Psoas muscle (tissue), 8 donors: ENCODE measurements around the gene RNLS. TPM values are rescaled to one million over a fixed set of nuclear protein-coding genes. Genes with fewer than 3 reads are reported as not detected.

ENCODE experiments used
- ATAC-seq, 4 donors: fragments of 200-7000 bp; cut with Tn5 transposase; one replicate each; pipeline ENCODE4 v1.9.1; 2020; ENCODE audit warnings: moderate library complexity in 3 of 4, mild to moderate bottlenecking in 2 of 4
- DNase-seq, 2 donors: peaks; one replicate each; pipeline ENCODE4 v3.0.0-alpha.2; 2020
- H3K27ac ChIP-seq: fragments of 200-600 bp; one replicate; pipeline ENCODE4 v1.8.0; 2022
- H3K27me3 ChIP-seq, 3 donors: fragments of 200-600 bp in 1 of 3; one replicate each; pipeline versions ENCODE4 v1.6.1 to v1.8.0; 2013 to 2022; ENCODE audit warnings: low read length in 2 of 3, mild to moderate bottlenecking in 2 of 3, moderate library complexity in 1 of 3; ENCODE audit not compliant: insufficient read depth in 3 of 3
- H3K36me3 ChIP-seq, 2 donors: fragments of 200-600 bp in 1 of 2; one replicate each; pipeline versions ENCODE4 v1.6.1 to v1.8.0; 2013 to 2022; ENCODE audit warnings: low read depth in 1 of 2, mild to moderate bottlenecking in 1 of 2, moderate library complexity in 1 of 2; ENCODE audit not compliant: insufficient read depth in 1 of 2
- H3K4me1 ChIP-seq: fragments of 200-600 bp; one replicate; pipeline ENCODE4 v1.8.0; 2022
- H3K4me3 ChIP-seq: fragments of 200-600 bp; one replicate; pipeline ENCODE4 v1.8.0; 2022; ENCODE audit warnings: mild to moderate bottlenecking
- H3K9me3 ChIP-seq: fragments of 200-600 bp; one replicate; pipeline ENCODE4 v1.8.0; 2022
- WGBS, 3 donors: extraction: QIAGEN DNeasy Blood & Tissue Kit; methylation state at CpG; one replicate each; pipeline versions ENCODE4 v1.1.6 to v1.1.7; 2013; 5-methylcytosine and 5-hydroxymethylcytosine counted together
- intact Hi-C, 2 donors: fragments of 100-400 bp; cut with DNase I; formaldehyde crosslinking; loops; one replicate each; pipeline versions ENCODE4 v1.11.0 to v1.14.2; 2022
- polyA plus RNA-seq, 3 donors: library from polyadenylated mRNA; stranded (reverse); fragments of 200-250 nt; gene quantifications; one replicate each; pipeline ENCODE4 v1.2.3, GENCODE V29; 2013
- total RNA-seq, 4 donors: library from RNA; stranded (reverse); fragmentation: NEBNext Ultra II Directional in 2 of 4; extraction: Animal tissue kit (Norgen Biotek cat#: 25700) in 2 of 4; gene quantifications; one replicate each; pipeline versions ENCODE4 v1.2.1 to v1.2.4, GENCODE V29; 2021 to 2023
- TF ChIP-seq, protein P1 (sequence below): fragments of 200-600 bp; IDR thresholded peaks from one replicate; pipeline ENCODE4 v1.8.0; 2022; ENCODE audit warnings: antibody characterized with exemption
- donor health status: healthy with polysubstance abuse.
- donor health status: DM: no; HTN: no; CAD: no; lungs with moderate emphysema.
- donor health status: Bipolar disorder and iron deficiency.
- donor health status: healthy.
- donor health status: DM: yes; HTN: yes; CAD: no.
- donor health status: DM: no; HTN: no; CAD: no.
- donor health status: DM: no; HTN: no; CAD: no.
- donor health status: DM: yes; HTN: yes; CAD: no.

Gene RNLS
- total and polyA plus RNA-seq, 7 donors = 3.0 to 9.2 (median 6.7) TPM

DNA sequence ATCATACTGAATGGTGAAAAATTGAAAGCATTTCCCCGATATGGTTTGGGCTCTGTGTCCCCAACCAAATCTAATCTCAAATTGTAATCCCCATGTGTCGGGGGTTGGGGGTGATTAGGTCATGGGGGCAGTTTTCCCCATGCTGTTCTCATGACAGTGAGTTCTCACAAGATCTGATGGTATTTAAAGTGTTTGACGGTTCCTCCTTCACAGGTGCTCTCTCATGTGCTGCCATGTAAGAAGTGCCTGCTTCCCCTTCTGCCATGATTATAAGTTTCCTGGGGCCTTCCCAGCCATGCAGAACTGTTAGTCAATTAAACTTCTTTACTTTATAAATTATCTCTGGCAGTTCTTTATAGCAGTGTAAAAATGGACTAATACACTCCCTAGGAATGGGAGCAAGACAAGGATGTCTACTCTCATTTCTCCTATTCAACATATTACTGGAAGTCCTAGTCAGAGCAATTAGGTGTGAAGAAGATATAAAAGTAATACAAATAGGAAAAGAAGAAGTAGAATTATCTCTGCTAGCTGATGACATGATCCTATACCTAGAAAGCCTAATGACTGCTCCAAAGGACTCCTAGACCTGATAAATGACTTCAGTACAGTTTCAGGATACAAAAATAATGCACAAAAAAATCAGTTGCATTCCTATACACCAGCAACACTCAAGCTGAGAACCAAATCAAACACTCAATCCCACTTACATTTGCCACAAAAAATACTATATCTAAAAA, 260.6 kb downstream of the RNLS start:
- H3K4me3 ChIP-seq = no peak overlapping the region
- H3K4me1 ChIP-seq = no peaks in the 10 kb centered on the region
- WGBS, 3 donors = 90 to 95% (median 95%) methylated on average over 3 of the region's 3 CpGs
- ATAC-seq = no peak
- no peak for DNase-seq
- no peak overlapping the region for H3K27ac ChIP-seq
- H3K27me3 ChIP-seq = no peaks in the 10 kb centered on the region
- peaks cover 39% of the 10 kb centered on the region for H3K9me3 ChIP-seq
- no peaks in the 10 kb centered on the region for H3K36me3 ChIP-seq
- TF ChIP-seq, protein P1, sequence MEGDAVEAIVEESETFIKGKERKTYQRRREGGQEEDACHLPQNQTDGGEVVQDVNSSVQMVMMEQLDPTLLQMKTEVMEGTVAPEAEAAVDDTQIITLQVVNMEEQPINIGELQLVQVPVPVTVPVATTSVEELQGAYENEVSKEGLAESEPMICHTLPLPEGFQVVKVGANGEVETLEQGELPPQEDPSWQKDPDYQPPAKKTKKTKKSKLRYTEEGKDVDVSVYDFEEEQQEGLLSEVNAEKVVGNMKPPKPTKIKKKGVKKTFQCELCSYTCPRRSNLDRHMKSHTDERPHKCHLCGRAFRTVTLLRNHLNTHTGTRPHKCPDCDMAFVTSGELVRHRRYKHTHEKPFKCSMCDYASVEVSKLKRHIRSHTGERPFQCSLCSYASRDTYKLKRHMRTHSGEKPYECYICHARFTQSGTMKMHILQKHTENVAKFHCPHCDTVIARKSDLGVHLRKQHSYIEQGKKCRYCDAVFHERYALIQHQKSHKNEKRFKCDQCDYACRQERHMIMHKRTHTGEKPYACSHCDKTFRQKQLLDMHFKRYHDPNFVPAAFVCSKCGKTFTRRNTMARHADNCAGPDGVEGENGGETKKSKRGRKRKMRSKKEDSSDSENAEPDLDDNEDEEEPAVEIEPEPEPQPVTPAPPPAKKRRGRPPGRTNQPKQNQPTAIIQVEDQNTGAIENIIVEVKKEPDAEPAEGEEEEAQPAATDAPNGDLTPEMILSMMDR = no peak
- intact Hi-C loops = no loop called here

DNA sequence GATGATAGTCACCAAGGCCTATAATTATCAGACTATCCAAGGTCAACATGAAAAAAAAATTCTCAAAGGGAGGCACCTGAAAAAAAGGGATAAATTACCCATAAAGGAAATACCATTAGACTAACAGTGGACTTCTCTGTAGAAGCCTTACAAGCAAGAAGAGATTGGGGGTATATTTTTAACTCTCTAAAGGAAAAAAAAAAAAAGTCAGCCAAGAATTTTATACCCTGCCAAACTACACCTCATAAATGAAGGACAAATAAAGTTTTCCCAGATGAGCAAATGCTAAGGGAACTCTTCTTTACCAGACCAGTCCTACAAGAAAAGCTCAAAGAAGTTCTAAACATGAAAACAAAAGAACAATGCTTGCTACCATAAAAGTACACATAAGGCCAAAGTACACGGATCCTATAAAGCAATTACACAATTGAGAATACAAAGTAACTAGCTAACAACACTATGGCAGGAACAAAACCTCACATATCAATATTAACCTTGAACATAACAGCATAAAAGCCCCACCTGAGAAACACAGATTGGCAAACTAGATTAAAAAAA, 263.1 kb downstream of the RNLS start:
- intact Hi-C loops = no loop called here
- Histone ChIP-seq H3K27me3 (no peaks in the 10 kb centered on the region), H3K4me3 (no peak overlapping the region), H3K9me3 (peaks cover 39% of the 10 kb centered on the region), H3K36me3 (no peaks in the 10 kb centered on the region), H3K4me1 (no peaks in the 10 kb centered on the region), H3K27ac (no peak overlapping the region)
- 80 to 92% (median 89%) methylated on average over 1 of the region's 1 CpG for WGBS, 3 donors
- TF ChIP-seq, protein P1 = no peak
- no peak for ATAC-seq
- no peak for DNase-seq

DNA sequence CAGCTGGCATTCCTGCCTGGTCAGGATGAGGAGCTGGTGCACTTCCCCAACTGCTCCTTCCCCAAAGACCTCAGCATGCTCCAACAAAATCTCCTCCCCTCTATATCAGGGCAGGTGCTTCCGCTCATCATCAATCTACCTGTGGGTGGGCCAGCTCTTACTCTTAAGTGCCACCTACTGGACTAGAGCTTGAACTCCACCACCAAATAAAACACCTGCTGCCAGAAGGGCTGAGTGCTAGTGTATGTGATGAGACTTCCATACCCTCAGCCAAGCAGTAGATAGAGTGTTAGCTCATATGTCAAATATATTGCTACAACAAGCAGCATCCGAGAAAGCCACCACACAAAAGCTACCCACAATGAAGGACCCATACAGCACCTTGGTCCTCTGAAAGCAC, 264.3 kb downstream of the RNLS start:
- H3K9me3 ChIP-seq = peaks cover 39% of the 10 kb centered on the region
- 82 to 96% (median 94%) methylated on average over 2 of the region's 2 CpGs for WGBS, 3 donors
- H3K36me3 ChIP-seq = no peaks in the 10 kb centered on the region
- H3K27me3 ChIP-seq = no peaks in the 10 kb centered on the region
- no peak overlapping the region for H3K27ac ChIP-seq
- intact Hi-C loops = no loop called here
- TF ChIP-seq, protein P1 = peak; percentile 20
- ATAC-seq (peak in 2 of 4 donors; percentile 37 to 57), DNase-seq (no peak)
- no peak overlapping the region for H3K4me3 ChIP-seq
- no peaks in the 10 kb centered on the region for H3K4me1 ChIP-seq

DNA sequence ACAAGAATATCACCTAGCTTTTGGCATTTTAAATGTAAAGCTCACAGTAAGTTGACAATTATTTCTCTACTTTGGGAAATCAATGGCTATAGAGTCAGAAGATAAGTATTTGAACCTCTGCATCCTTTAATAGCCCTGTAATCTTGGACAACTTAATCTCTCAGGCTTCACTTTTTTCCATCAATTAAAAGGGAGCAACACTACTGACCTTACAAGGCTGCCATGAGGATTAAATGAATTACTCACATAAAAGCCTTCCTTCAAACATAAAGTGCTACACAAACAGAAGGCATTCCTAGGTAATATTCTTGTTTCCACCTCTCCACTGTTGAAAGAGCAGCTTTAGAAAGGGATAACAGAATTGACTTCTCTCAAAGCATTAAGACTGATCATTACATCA, 266.0 kb downstream of the RNLS start:
- intact Hi-C loops = no loop called here
- Histone ChIP-seq H3K4me3 (no peak overlapping the region), H3K36me3 (no peaks in the 10 kb centered on the region), H3K27me3 (no peaks in the 10 kb centered on the region), H3K4me1 (no peaks in the 10 kb centered on the region), H3K27ac (no peak overlapping the region), H3K9me3 (peaks cover 26% of the 10 kb centered on the region)
- DNase-seq (no peak), ATAC-seq (no peak)
- TF ChIP-seq, protein P1 = no peak
